ENCODE measurements around the gene SDHC. TPM values are rescaled to one million over a fixed set of nuclear protein-coding genes. Genes with fewer than 3 reads are reported as not detected.
A peak's percentile ranks its signal among the peaks of the same experiment; 100 is the strongest.
"Not testable (repeated sequence)": the region's sequence is repeated elsewhere in the genome, so short reads cannot be mapped to it uniquely, and the experiment has no call there.

SDHC gene
- total RNA-seq, 3 donors from 2014 or later = 179 to 202 (median 186) TPM

DNA sequence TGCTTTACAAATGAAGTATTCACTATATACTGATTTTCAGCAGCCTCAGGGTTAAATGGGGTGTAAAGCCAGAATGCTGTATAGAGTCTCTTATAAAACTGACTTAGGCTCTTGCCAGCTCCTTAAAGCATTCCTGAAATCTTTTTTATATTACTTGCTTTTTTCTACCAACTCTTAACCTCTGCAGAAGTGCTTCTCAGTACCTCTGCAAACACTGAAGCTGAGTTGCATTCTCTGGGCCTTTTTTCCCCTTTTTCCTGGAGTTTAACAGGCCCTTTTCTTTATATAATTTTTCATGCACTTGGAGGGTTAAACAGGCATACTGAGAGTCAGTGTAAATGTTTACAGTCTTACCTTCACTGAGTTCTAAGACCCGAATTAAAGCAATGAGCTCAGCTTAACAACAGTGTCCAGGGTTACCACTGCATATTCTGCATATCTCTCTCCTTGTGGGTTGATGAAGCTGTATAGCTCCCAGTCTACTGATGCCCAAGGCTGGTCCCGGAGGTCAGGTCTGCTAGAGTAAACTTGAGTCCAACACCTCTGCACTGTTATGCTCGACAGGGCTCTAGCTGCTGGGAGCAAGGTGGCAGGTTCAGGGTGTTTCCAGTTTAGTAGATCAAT lies 94.4 kb downstream of the SDHC start:
- DNase-seq = no peak
- Mint-ChIP-seq H3K4me3 (no peak overlapping the region), H3K9me3 (peaks cover 4% of the 10 kb centered on the region), H3K27me3 (ENCODE audit: low read depth) (peaks cover 2% of the 10 kb centered on the region), H3K4me1 (ENCODE audit: low read depth) (peaks cover 31% of the 10 kb centered on the region), H3K36me3 (ENCODE audit: insufficient read depth) (peaks cover 5% of the 10 kb centered on the region)
- no peak for ATAC-seq

DNA sequence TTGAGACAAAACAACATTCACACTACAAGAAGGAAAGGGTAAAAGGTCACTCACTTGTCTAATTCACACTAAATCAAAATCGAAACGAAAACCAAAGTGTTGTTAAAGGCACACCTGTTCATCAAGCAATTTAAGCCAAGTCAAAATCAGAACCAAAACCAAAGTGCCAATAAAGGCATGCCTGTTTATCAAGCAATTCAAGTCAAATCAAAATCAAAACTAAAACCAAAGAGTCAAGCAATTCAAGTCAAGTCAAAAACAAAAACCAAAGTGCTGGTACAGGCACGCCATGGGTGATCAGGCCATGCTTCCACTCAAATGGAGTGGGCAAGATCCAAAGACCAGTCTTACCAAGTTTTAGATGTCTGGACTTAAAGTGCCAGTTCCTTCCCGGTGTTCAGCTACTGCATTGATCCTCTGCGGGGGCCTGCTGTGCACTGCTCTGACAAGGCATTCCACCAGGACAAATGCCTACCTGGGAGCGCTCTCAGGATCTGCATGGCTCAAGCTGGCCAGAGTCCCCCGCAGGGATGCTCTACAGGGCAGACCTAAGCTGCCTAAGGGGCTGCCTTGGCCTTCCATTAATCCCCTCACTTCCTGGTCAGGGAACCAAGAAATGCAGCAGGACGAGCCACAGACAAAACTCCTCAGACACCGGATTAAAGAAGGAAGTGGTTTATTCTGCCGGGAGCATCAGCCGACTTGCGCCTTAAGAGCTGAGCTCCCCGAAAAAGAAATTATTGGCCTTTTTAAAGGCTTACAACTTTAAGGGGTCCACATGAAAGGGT lies 95.9 kb downstream of the SDHC start:
- DNase-seq; H3K36me3 Mint-ChIP-seq (ENCODE audit: insufficient read depth); H3K27me3 Mint-ChIP-seq (ENCODE audit: low read depth); H3K9me3 Mint-ChIP-seq: not testable (repeated sequence)
- peak; percentile 85 to 87 for ATAC-seq
- Mint-ChIP-seq H3K4me3 (peak overlapping the region; percentile 5), H3K4me1 (ENCODE audit: low read depth) (peaks cover 24% of the 10 kb centered on the region)

DNA sequence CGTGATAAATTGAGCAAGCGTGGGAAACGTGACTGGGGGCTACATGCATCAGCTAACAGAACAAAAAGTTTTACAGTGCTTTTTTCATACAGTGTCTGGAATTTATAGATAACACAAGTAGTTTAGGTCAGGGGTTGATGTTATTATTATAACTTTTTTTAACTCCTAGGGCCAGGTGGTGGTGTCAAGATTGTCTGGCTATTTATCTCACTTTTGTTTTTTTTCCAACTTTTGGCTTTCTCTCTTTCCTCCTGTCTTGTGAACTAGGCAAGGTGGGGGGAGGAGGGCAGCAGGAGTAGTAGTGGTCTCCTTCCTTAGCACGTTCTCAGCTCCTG lies 96.4 kb downstream of the SDHC start:
- not testable (repeated sequence) for H3K4me3 Mint-ChIP-seq; H3K36me3 Mint-ChIP-seq (ENCODE audit: insufficient read depth); H3K27me3 Mint-ChIP-seq (ENCODE audit: low read depth); DNase-seq; ATAC-seq; H3K9me3 Mint-ChIP-seq
- peaks cover 24% of the 10 kb centered on the region for H3K4me1 Mint-ChIP-seq (ENCODE audit: low read depth)

Other genes with a start within 250 kb of the SDHC start
- 100 to 1,000 TPM; 103 to 128 (median 106) TPM for gene ARHGAP30, start 244.5 kb upstream of the SDHC start, total RNA-seq
- gene NECTIN4, start 224.8 kb upstream of the SDHC start, total RNA-seq = under 1 TPM in 1 of 3 donors, not detected in 2; 0.08 TPM
- gene KLHDC9, start 216.0 kb upstream of the SDHC start, total RNA-seq = under 1 TPM in 1 of 3 donors, not detected in 2; 0.43 TPM
- 100 to 1,000 TPM; 231 to 238 (median 235) TPM for gene PFDN2, start 196.3 kb upstream of the SDHC start, total RNA-seq
- 10 to 100 TPM; 41.4 to 51.8 (median 42.2) TPM for gene NIT1, start 196.3 kb upstream of the SDHC start, total RNA-seq
- 10 to 100 TPM; 50.7 to 56.7 (median 51.2) TPM for gene DEDD, start 181.7 kb upstream of the SDHC start, total RNA-seq
- gene UFC1, start 160.4 kb upstream of the SDHC start, total RNA-seq = 10 to 100 TPM; 87.5 to 98.8 (median 92.8) TPM
- 10 to 100 TPM; 25.0 to 28.3 (median 27.4) TPM for gene USP21, start 154.9 kb upstream of the SDHC start, total RNA-seq
- gene PPOX, start 148.0 kb upstream of the SDHC start, total RNA-seq = 10 to 100 TPM; 10.0 to 13.8 (median 12.8) TPM
- 10 to 100 TPM; 73.9 to 76.3 (median 75.9) TPM for gene B4GALT3, start 136.9 kb upstream of the SDHC start, total RNA-seq
- 1 to 10 TPM in 1 of 3 donors, under 1 TPM in 2; 0.34 to 1.1 (median 0.63) TPM for gene ADAMTS4, start 115.3 kb upstream of the SDHC start, total RNA-seq
- 10 to 100 TPM; 70.7 to 80.5 (median 73.2) TPM for gene NDUFS2, start 112.0 kb upstream of the SDHC start, total RNA-seq
- 1 to 10 TPM in 1 of 3 donors, under 1 TPM in 1, not detected in 1; 0.83 to 1.4 TPM for gene FCER1G, start 99.1 kb upstream of the SDHC start, total RNA-seq
- 1 to 10 TPM; 1.1 to 2.0 (median 2.0) TPM for gene APOA2, start 90.8 kb upstream of the SDHC start, total RNA-seq
- 10 to 100 TPM; 23.8 to 29.8 (median 25.5) TPM for gene TOMM40L, start 88.3 kb upstream of the SDHC start, total RNA-seq
- under 1 TPM in 1 of 3 donors, not detected in 2; 0.46 TPM for gene NR1I3, start 76.2 kb upstream of the SDHC start, total RNA-seq
- gene PCP4L1, start 55.6 kb upstream of the SDHC start, total RNA-seq = not detected
- gene MPZ, start 4.4 kb upstream of the SDHC start, total RNA-seq = 1 to 10 TPM in 2 of 3 donors, under 1 TPM in 1; 0.83 to 2.0 (median 1.1) TPM
- not detected for gene CFAP126, start 53.5 kb downstream of the SDHC start, total RNA-seq
- under 1 TPM; 0.29 to 0.86 (median 0.38) TPM for gene FCGR2A, start 191.1 kb downstream of the SDHC start, total RNA-seq
- gene HSPA6, start 210.2 kb downstream of the SDHC start, total RNA-seq = 1 to 10 TPM in 2 of 3 donors, under 1 TPM in 1; 0.82 to 3.8 (median 1.9) TPM
- under 1 TPM; 0.40 to 0.87 (median 0.61) TPM for gene FCGR3A, start 235.4 kb downstream of the SDHC start, total RNA-seq

All from activated T-cell treated with anti-CD3 and anti-CD28 coated beads, Interleukin-2, amount 50 U/mL, for 4 hours (primary cell).